ENCODE measurements around the gene BUB3. TPM values are rescaled to one million over a fixed set of nuclear protein-coding genes. Genes with fewer than 3 reads are reported as not detected.

BUB3 gene
- total RNA-seq, 1 experiment from 2014 or later = 180 TPM

DNA sequence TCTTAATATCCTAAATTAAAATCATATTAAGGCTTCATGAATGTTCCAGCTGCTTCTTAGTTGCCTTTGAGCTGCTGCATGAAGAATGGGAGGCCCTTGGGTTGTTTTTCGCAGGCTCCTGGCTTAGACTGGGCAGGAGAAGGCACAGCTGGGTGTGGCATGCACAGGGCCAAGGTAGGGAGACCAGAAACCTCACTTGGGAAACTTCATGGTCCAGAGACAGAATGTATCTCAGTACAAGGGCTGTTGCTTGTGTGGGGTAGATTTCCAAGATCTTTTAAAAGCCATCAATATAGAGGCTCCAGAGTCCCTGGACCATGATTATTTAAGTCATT, 49.9 kb downstream of the BUB3 start:
- Mint-ChIP-seq H3K27ac (no peak overlapping the region), H3K4me3 (no peak overlapping the region), H3K27me3 (ENCODE audit: low read depth) (no peaks in the 10 kb centered on the region), H3K36me3 (peaks cover 7% of the 10 kb centered on the region; the same call in 1 of the 2 replicates), H3K4me1 (peaks cover 14% of the 10 kb centered on the region), H3K9me3 (peaks cover 11% of the 10 kb centered on the region)
- DNase-seq (ENCODE audit: low spot score) (no peak), ATAC-seq (no peak)
- ChIA-PET CTCF (no interaction called here), POLR2A (no interaction called here)
- TF ChIP-seq SMAD4 (CRISPR knock-in tag; IDR thresholded peaks at IDR 0.05) = no peak
- TF ChIP-seq, protein P1, sequence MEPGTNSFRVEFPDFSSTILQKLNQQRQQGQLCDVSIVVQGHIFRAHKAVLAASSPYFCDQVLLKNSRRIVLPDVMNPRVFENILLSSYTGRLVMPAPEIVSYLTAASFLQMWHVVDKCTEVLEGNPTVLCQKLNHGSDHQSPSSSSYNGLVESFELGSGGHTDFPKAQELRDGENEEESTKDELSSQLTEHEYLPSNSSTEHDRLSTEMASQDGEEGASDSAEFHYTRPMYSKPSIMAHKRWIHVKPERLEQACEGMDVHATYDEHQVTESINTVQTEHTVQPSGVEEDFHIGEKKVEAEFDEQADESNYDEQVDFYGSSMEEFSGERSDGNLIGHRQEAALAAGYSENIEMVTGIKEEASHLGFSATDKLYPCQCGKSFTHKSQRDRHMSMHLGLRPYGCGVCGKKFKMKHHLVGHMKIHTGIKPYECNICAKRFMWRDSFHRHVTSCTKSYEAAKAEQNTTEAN (CRISPR knock-in tag; IDR thresholded peaks at IDR 0.05) = no peak
- TF ChIP-seq EMX1 (CRISPR knock-in tag; IDR thresholded peaks at IDR 0.05) = no peak
- no peak for TF ChIP-seq ZNF263 (CRISPR knock-in tag; IDR thresholded peaks at IDR 0.05; ENCODE audit: low read depth)
- no peak for TF ChIP-seq SMAD3 (CRISPR knock-in tag; IDR thresholded peaks at IDR 0.05; ENCODE audit: borderline replicate concordance)
- TF ChIP-seq, protein P2, sequence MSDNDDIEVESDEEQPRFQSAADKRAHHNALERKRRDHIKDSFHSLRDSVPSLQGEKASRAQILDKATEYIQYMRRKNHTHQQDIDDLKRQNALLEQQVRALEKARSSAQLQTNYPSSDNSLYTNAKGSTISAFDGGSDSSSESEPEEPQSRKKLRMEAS (CRISPR knock-in tag; IDR thresholded peaks at IDR 0.05) = no peak
- no peak for TF ChIP-seq ZNF512 (CRISPR knock-in tag; IDR thresholded peaks at IDR 0.05; ENCODE audit: borderline replicate concordance)

- H3K4me3 Mint-ChIP-seq = no peak overlapping the region
- DNase-seq (ENCODE audit: low spot score) = no peak
- peaks cover 9% of the 10 kb centered on the region for H3K4me1 Mint-ChIP-seq
- no peak overlapping the region for H3K27ac Mint-ChIP-seq
- H3K9me3 Mint-ChIP-seq = peaks cover 8% of the 10 kb centered on the region
- no peak for ATAC-seq
- H3K36me3 Mint-ChIP-seq = peaks cover 7% of the 10 kb centered on the region; the same call in 1 of the 2 replicates
- POLR2A ChIA-PET = no interaction called here
- no peaks in the 10 kb centered on the region for H3K27me3 Mint-ChIP-seq (ENCODE audit: low read depth)
- CTCF ChIA-PET = no interaction called here
- no peak for TF ChIP-seq RELA (CRISPR knock-in tag; IDR thresholded peaks at IDR 0.05; ENCODE audit: borderline replicate concordance)
- TF ChIP-seq, protein P3, sequence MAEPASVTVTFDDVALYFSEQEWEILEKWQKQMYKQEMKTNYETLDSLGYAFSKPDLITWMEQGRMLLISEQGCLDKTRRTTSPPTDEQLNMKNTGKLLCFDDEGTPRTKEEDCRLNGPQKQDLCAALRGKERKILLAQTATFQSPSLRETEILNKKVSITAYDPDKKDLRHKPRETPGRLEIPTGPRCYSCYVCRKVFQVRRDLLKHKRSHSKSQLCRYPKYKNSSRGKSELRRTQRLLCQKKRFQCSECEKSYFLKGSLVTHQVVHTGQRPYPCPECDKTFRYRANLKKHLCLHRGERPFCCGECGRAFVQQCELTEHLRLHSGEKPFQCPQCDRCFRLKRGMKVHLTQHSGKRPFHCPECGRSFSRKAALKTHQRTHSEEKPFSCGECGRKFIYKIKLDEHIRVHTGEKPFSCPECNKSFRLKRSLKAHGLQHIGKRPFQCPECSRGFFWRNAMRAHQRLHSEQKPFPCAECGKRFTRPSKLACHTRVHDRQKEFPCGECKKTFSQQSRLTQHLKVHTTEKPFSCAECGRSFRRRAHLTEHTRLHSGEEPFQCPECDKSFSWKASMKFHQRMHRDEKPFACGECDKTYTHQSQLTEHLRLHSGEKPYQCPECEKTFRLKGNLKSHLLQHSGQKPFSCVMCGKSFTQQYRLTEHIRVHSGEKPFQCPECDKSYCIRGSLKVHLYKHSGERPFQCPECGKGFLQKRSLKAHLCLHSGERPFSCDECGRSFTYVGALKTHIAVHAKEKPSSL (CRISPR knock-in tag; conservative IDR thresholded peaks at IDR 0.05) = no peak
- TF ChIP-seq, protein P4, sequence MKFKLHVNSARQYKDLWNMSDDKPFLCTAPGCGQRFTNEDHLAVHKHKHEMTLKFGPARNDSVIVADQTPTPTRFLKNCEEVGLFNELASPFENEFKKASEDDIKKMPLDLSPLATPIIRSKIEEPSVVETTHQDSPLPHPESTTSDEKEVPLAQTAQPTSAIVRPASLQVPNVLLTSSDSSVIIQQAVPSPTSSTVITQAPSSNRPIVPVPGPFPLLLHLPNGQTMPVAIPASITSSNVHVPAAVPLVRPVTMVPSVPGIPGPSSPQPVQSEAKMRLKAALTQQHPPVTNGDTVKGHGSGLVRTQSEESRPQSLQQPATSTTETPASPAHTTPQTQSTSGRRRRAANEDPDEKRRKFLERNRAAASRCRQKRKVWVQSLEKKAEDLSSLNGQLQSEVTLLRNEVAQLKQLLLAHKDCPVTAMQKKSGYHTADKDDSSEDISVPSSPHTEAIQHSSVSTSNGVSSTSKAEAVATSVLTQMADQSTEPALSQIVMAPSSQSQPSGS (CRISPR knock-in tag; IDR thresholded peaks at IDR 0.05; ENCODE audit: borderline replicate concordance, low read depth) = no peak
- TF ChIP-seq, protein P5, sequence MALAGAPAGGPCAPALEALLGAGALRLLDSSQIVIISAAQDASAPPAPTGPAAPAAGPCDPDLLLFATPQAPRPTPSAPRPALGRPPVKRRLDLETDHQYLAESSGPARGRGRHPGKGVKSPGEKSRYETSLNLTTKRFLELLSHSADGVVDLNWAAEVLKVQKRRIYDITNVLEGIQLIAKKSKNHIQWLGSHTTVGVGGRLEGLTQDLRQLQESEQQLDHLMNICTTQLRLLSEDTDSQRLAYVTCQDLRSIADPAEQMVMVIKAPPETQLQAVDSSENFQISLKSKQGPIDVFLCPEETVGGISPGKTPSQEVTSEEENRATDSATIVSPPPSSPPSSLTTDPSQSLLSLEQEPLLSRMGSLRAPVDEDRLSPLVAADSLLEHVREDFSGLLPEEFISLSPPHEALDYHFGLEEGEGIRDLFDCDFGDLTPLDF (CRISPR knock-in tag; IDR thresholded peaks at IDR 0.05) = no peak
- TF ChIP-seq, protein P6, sequence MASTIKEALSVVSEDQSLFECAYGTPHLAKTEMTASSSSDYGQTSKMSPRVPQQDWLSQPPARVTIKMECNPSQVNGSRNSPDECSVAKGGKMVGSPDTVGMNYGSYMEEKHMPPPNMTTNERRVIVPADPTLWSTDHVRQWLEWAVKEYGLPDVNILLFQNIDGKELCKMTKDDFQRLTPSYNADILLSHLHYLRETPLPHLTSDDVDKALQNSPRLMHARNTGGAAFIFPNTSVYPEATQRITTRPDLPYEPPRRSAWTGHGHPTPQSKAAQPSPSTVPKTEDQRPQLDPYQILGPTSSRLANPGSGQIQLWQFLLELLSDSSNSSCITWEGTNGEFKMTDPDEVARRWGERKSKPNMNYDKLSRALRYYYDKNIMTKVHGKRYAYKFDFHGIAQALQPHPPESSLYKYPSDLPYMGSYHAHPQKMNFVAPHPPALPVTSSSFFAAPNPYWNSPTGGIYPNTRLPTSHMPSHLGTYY (CRISPR knock-in tag; IDR thresholded peaks at IDR 0.05) = no peak
- TF ChIP-seq CBFB (CRISPR knock-in tag; IDR thresholded peaks at IDR 0.05; ENCODE audit: low read depth) = no peak
- no peak for TF ChIP-seq MLX (CRISPR knock-in tag; IDR thresholded peaks at IDR 0.05)
- no peak for TF ChIP-seq ATF6 (CRISPR knock-in tag; IDR thresholded peaks at IDR 0.05)
- TF ChIP-seq SMAD3 (CRISPR knock-in tag; IDR thresholded peaks at IDR 0.05; ENCODE audit: borderline replicate concordance) = no peak
- TF ChIP-seq ZNF219 (CRISPR knock-in tag; IDR thresholded peaks at IDR 0.05; ENCODE audit: borderline replicate concordance) = no peak
- TF ChIP-seq EMX1 (CRISPR knock-in tag; IDR thresholded peaks at IDR 0.05) = no peak
- no peak for TF ChIP-seq ZNF121 (CRISPR knock-in tag; IDR thresholded peaks at IDR 0.05)
- TF ChIP-seq, protein P7, sequence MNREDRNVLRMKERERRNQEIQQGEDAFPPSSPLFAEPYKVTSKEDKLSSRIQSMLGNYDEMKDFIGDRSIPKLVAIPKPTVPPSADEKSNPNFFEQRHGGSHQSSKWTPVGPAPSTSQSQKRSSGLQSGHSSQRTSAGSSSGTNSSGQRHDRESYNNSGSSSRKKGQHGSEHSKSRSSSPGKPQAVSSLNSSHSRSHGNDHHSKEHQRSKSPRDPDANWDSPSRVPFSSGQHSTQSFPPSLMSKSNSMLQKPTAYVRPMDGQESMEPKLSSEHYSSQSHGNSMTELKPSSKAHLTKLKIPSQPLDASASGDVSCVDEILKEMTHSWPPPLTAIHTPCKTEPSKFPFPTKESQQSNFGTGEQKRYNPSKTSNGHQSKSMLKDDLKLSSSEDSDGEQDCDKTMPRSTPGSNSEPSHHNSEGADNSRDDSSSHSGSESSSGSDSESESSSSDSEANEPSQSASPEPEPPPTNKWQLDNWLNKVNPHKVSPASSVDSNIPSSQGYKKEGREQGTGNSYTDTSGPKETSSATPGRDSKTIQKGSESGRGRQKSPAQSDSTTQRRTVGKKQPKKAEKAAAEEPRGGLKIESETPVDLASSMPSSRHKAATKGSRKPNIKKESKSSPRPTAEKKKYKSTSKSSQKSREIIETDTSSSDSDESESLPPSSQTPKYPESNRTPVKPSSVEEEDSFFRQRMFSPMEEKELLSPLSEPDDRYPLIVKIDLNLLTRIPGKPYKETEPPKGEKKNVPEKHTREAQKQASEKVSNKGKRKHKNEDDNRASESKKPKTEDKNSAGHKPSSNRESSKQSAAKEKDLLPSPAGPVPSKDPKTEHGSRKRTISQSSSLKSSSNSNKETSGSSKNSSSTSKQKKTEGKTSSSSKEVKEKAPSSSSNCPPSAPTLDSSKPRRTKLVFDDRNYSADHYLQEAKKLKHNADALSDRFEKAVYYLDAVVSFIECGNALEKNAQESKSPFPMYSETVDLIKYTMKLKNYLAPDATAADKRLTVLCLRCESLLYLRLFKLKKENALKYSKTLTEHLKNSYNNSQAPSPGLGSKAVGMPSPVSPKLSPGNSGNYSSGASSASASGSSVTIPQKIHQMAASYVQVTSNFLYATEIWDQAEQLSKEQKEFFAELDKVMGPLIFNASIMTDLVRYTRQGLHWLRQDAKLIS (CRISPR knock-in tag; IDR thresholded peaks at IDR 0.05; ENCODE audit: borderline replicate concordance) = no peak
Observed at GRCh38 chr10:123205041-123205440, 50.8 kb downstream of the BUB3 start.
